NK-92 (cell line): Measurements from ENCODE around the gene HNRNPLL.

ENCODE experiments used
- DNase-seq: peaks from one replicate; lab custom pipeline; 2025; ENCODE audit not compliant: unreplicated experiment; lab: John Stamatoyannopoulos, UW

Gene HNRNPLL

GRCh38 chr2:38532366-38532765 lies 70.4 kb downstream of the HNRNPLL start:
- no peak for DNase-seq

- DNase-seq = no peak
Observed at GRCh38 chr2:38529208-38529607, 73.5 kb downstream of the HNRNPLL start.

- DNase-seq = no peak
Observed at GRCh38 chr2:38528534-38528933, 74.2 kb downstream of the HNRNPLL start.

- DNase-seq = no peak
Observed at GRCh38 chr2:38528008-38528442, 74.7 kb downstream of the HNRNPLL start.

- no peak for DNase-seq
Observed at GRCh38 chr2:38527338-38528007, 75.3 kb downstream of the HNRNPLL start.

GRCh38 chr2:38526195-38526594 lies 76.5 kb downstream of the HNRNPLL start:
- DNase-seq = no peak

GRCh38 chr2:38524580-38524979 lies 78.1 kb downstream of the HNRNPLL start:
- DNase-seq = no peak

- no peak for DNase-seq
Observed at GRCh38 chr2:38523728-38524437, 78.8 kb downstream of the HNRNPLL start.

- DNase-seq = no peak
Observed at GRCh38 chr2:38522754-38523349, 79.9 kb downstream of the HNRNPLL start.

GRCh38 chr2:38521835-38522234 lies 80.9 kb downstream of the HNRNPLL start:
- DNase-seq = no peak

GRCh38 chr2:38517284-38517683 lies 85.4 kb downstream of the HNRNPLL start:
- no peak for DNase-seq

- no peak for DNase-seq
Observed at GRCh38 chr2:38516526-38516925, 86.2 kb downstream of the HNRNPLL start.

GRCh38 chr2:38516122-38516521 lies 86.6 kb downstream of the HNRNPLL start:
- no peak for DNase-seq

- DNase-seq = no peak
Observed at GRCh38 chr2:38515155-38516074, 87.3 kb downstream of the HNRNPLL start.

GRCh38 chr2:38514603-38515154 lies 88.0 kb downstream of the HNRNPLL start:
- no peak for DNase-seq

- no peak for DNase-seq
Observed at GRCh38 chr2:38512211-38512610, 90.5 kb downstream of the HNRNPLL start.
